ENCODE results near the gene RHOH. TPM values are rescaled to one million over a fixed set of nuclear protein-coding genes. Genes with fewer than 3 reads are reported as not detected.

RHOH gene
- total RNA-seq, 1 donor: 164 TPM

- no peaks in the 10 kb centered on the region for H3K9me3 ChIP-seq (ENCODE audit: low read depth, low read length)
- H3K4me1 ChIP-seq (ENCODE audit: insufficient read depth, low read length): peaks cover 66% of the 10 kb centered on the region
- no peak overlapping the region for H3K4me3 ChIP-seq (ENCODE audit: low read length)
- no peaks in the 10 kb centered on the region for H3K27me3 ChIP-seq (ENCODE audit: insufficient read depth, low read length)
These were observed 50.5 kb downstream of the RHOH start for GRCh38 chr4:40247350-40247749.

- no peaks in the 10 kb centered on the region for H3K27me3 ChIP-seq (ENCODE audit: insufficient read depth, low read length)
- H3K4me1 ChIP-seq (ENCODE audit: insufficient read depth, low read length): peaks cover 42% of the 10 kb centered on the region
- H3K4me3 ChIP-seq (ENCODE audit: low read length): no peak overlapping the region
- H3K9me3 ChIP-seq (ENCODE audit: low read depth, low read length): no peaks in the 10 kb centered on the region
These were observed 54.5 kb downstream of the RHOH start for GRCh38 chr4:40251366-40251765.

DNA sequence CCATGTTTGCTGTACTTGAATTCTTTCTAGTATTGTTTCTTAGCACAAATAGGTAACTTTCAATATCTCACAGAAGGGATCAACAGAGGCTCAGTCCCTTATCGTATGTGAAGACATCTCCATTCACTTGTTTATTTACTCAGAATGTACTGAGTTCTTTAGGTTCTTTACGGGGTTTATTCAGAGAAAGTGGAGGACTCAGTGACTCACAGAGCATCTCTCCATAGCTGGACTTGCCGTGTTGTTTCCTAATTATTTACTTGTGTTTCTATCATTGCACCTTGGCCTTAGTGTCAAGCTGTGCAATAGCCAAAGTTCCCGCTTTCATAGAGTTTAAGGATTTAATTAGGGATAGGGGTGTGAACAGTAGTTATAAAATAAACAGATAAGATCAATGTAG is 57.1 kb downstream of the RHOH start:
- H3K27me3 ChIP-seq (ENCODE audit: insufficient read depth, low read length): no peaks in the 10 kb centered on the region
- H3K4me3 ChIP-seq (ENCODE audit: low read length): no peak overlapping the region
- peaks cover 34% of the 10 kb centered on the region for H3K4me1 ChIP-seq (ENCODE audit: insufficient read depth, low read length)
- no peaks in the 10 kb centered on the region for H3K9me3 ChIP-seq (ENCODE audit: low read depth, low read length)

DNA sequence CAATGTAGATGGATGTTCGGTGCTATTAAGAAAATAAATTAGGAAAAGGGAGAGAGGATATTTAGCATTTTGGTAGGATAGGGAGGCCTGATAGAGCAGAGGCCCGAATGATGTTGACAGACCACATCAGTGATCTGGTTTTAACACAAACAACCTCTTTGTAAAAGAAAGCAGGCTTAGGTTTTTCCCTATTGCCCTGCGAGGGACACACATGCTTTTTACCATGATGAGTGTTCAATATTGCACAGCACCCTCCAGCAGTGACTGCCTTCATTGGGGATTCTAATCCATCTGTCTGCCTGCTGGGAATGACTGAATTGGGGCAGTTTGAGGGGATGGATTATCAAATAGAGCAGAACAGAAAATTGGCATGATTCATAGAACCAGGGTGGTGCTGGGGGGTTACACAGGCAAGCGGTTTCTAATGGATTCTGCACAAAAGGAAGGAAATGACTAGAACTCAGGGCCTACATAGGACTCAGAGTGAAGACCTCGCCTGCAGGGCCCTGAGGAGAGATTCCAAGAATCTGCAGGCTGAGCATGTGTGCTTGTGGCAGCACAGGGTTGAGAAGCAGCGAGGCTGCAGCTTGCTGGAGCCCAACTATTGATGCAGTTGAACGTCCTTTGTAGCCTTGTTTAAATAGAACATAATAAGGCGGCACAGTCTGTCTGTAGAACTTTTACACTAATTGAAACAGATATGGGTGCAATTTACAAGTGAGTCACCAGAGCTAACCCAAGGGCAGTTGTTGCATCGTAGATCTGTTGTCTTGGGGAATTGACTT is 58.0 kb downstream of the RHOH start:
- no peak overlapping the region for H3K4me3 ChIP-seq (ENCODE audit: low read length)
- H3K4me1 ChIP-seq (ENCODE audit: insufficient read depth, low read length): peaks cover 33% of the 10 kb centered on the region
- H3K9me3 ChIP-seq (ENCODE audit: low read depth, low read length): no peaks in the 10 kb centered on the region
- no peaks in the 10 kb centered on the region for H3K27me3 ChIP-seq (ENCODE audit: insufficient read depth, low read length)

- peaks cover 33% of the 10 kb centered on the region for H3K4me1 ChIP-seq (ENCODE audit: insufficient read depth, low read length)
These were observed 58.8 kb downstream of the RHOH start for GRCh38 chr4:40255393-40256281.

DNA sequence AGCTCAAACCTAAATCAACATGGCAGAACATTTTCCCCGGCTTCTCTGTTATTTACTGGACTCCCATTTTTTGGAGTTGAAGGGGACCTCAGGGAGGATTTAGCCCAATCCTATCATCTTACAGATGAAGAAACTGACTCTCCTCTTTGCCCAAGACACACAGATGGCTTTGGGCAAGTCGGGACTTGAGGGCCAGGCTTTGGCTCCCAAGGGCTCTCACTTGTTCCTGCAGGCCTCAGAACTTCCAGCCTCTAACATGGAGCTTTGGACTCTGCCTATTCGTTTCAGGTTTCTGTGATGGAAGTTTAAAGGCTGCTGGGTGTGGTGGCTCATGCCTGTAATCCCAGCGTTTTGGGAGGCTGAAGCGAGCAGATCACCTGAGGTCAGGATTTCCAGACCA is 59.5 kb downstream of the RHOH start:
- Histone ChIP-seq H3K27me3 (ENCODE audit: insufficient read depth, low read length) (no peaks in the 10 kb centered on the region), H3K4me1 (ENCODE audit: insufficient read depth, low read length) (peaks cover 33% of the 10 kb centered on the region), H3K9me3 (ENCODE audit: low read depth, low read length) (no peaks in the 10 kb centered on the region), H3K4me3 (ENCODE audit: low read length) (no peak overlapping the region)

More at GRCh38 chr4:40255393-40256281, 58.8 kb downstream of the RHOH start:
- Histone ChIP-seq H3K9me3 (ENCODE audit: low read depth, low read length) (no peaks in the 10 kb centered on the region), H3K27me3 (ENCODE audit: insufficient read depth, low read length) (no peaks in the 10 kb centered on the region), H3K4me3 (ENCODE audit: low read length) (no peak overlapping the region)

DNA sequence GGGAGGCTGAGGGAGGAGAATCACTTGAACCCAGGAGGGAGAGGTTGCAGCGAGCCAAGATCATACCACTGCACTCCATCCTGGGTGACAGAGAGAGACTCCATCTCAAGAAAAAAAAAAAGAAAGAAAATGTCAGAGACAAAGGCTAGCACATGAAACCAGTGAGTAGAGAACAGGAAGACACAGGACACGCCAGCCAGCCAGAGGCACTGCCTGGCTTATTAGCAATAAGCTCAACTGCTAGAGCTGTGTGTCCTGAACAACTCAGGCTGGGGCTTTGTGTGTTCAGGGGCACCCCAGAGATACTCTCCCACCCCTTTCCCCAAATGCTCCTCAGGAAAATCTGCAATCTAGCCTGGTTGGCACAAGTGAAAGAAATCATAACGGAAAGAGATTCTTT is 60.0 kb downstream of the RHOH start:
- H3K4me3 ChIP-seq (ENCODE audit: low read length): no peak overlapping the region
- no peaks in the 10 kb centered on the region for H3K9me3 ChIP-seq (ENCODE audit: low read depth, low read length)
- no peaks in the 10 kb centered on the region for H3K27me3 ChIP-seq (ENCODE audit: insufficient read depth, low read length)
- peaks cover 33% of the 10 kb centered on the region for H3K4me1 ChIP-seq (ENCODE audit: insufficient read depth, low read length)

GRCh38 chr4:40258627-40259026 is 61.8 kb downstream of the RHOH start:
- Histone ChIP-seq H3K4me3 (ENCODE audit: low read length) (no peak overlapping the region), H3K9me3 (ENCODE audit: low read depth, low read length) (no peaks in the 10 kb centered on the region), H3K27me3 (ENCODE audit: insufficient read depth, low read length) (no peaks in the 10 kb centered on the region), H3K4me1 (ENCODE audit: insufficient read depth, low read length) (peaks cover 33% of the 10 kb centered on the region)

- Histone ChIP-seq H3K4me1 (ENCODE audit: insufficient read depth, low read length) (peaks cover 47% of the 10 kb centered on the region), H3K4me3 (ENCODE audit: low read length) (no peak overlapping the region), H3K9me3 (ENCODE audit: low read depth, low read length) (no peaks in the 10 kb centered on the region), H3K27me3 (ENCODE audit: insufficient read depth, low read length) (no peaks in the 10 kb centered on the region)
These were observed 64.6 kb downstream of the RHOH start for GRCh38 chr4:40261231-40262076.

DNA sequence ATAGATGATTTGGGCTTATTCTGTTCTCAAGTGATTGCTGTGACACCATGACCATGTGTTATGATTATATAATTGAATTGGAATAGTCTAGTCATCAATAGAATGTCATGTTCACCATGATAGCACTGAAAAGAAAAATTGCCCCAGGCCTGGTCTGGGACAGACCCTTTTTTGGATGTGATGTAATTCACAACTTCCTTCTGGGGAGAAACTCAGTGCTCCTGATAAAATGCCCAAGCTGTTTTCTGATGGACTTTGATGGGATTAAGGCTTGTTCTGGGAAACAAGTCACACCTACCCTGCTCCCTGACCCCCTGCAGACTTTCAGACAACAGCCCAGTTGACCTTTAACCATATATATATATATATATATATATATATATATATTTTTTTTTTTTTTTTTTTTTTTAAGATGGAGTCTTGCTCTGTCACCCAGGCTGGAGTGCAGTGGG is 65.3 kb downstream of the RHOH start:
- Histone ChIP-seq H3K4me3 (ENCODE audit: low read length) (no peak overlapping the region), H3K9me3 (ENCODE audit: low read depth, low read length) (no peaks in the 10 kb centered on the region), H3K27me3 (ENCODE audit: insufficient read depth, low read length) (no peaks in the 10 kb centered on the region), H3K4me1 (ENCODE audit: insufficient read depth, low read length) (peaks cover 42% of the 10 kb centered on the region)

- Histone ChIP-seq H3K4me1 (ENCODE audit: insufficient read depth, low read length) (peaks cover 41% of the 10 kb centered on the region), H3K27me3 (ENCODE audit: insufficient read depth, low read length) (no peaks in the 10 kb centered on the region), H3K9me3 (ENCODE audit: low read depth, low read length) (no peaks in the 10 kb centered on the region)
These were observed 66.0 kb downstream of the RHOH start for GRCh38 chr4:40262861-40263260.

GRCh38 chr4:40264497-40264896 is 67.7 kb downstream of the RHOH start:
- Histone ChIP-seq H3K27me3 (ENCODE audit: insufficient read depth, low read length) (no peaks in the 10 kb centered on the region), H3K9me3 (ENCODE audit: low read depth, low read length) (no peaks in the 10 kb centered on the region), H3K4me1 (ENCODE audit: insufficient read depth, low read length) (peaks cover 27% of the 10 kb centered on the region), H3K4me3 (ENCODE audit: low read length) (no peak overlapping the region)

More at GRCh38 chr4:40262861-40263260, 66.0 kb downstream of the RHOH start:
- no peak overlapping the region for H3K4me3 ChIP-seq (ENCODE audit: low read length)

GRCh38 chr4:40264995-40265909 is 68.4 kb downstream of the RHOH start:
- Histone ChIP-seq H3K9me3 (ENCODE audit: low read depth, low read length) (no peaks in the 10 kb centered on the region), H3K4me3 (ENCODE audit: low read length) (no peak overlapping the region), H3K4me1 (ENCODE audit: insufficient read depth, low read length) (peaks cover 27% of the 10 kb centered on the region), H3K27me3 (ENCODE audit: insufficient read depth, low read length) (no peaks in the 10 kb centered on the region)

DNA sequence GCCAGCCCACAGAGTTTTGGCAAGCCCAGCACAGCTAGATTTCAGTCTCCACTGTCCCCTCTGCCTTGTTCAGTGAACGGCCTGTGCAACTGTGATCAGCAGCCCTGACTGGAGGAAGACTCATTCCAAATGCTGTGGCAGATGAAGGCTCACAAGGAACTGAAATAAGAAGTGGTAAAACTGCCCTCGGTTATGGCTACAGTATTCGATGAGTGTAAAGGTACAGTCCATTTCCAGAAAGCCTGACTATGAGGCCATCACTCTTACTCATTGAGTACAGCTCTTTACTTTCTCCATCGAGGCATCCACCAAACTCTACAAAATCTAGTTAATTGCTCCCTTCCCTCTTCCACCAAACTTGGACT is 69.1 kb downstream of the RHOH start:
- Histone ChIP-seq H3K27me3 (ENCODE audit: insufficient read depth, low read length) (no peaks in the 10 kb centered on the region), H3K9me3 (ENCODE audit: low read depth, low read length) (no peaks in the 10 kb centered on the region), H3K4me3 (ENCODE audit: low read length) (no peak overlapping the region), H3K4me1 (ENCODE audit: insufficient read depth, low read length) (peaks cover 27% of the 10 kb centered on the region)

Data from mononuclear cell (primary cell).